ENCODE measurements around the gene VAV3.
A peak's percentile ranks its signal among the peaks of the same experiment; 100 is the strongest.

Gene VAV3

GRCh38 chr1:107840725-107841124 is 124.3 kb downstream of the VAV3 start:
- DNase-seq (ENCODE audit: low read depth in 2 of 2): no peak

GRCh38 chr1:107838056-107838455 is 126.9 kb downstream of the VAV3 start:
- DNase-seq (ENCODE audit: low read depth in 2 of 2): no peak

- DNase-seq (ENCODE audit: low read depth in 2 of 2): no peak
Observed at GRCh38 chr1:107835151-107835670, 129.8 kb downstream of the VAV3 start.

GRCh38 chr1:107833061-107833460 is 131.9 kb downstream of the VAV3 start:
- no peak for DNase-seq (ENCODE audit: low read depth in 2 of 2)

GRCh38 chr1:107831921-107832320 is 133.1 kb downstream of the VAV3 start:
- no peak for DNase-seq (ENCODE audit: low read depth in 2 of 2)

- no peak for DNase-seq (ENCODE audit: low read depth in 2 of 2)
Observed at GRCh38 chr1:107830526-107830925, 134.5 kb downstream of the VAV3 start.

- DNase-seq (ENCODE audit: low read depth in 2 of 2): no peak
Observed at GRCh38 chr1:107830075-107830474, 134.9 kb downstream of the VAV3 start.

GRCh38 chr1:107829036-107829770 is 135.8 kb downstream of the VAV3 start:
- peak in 1 of 2 donors; percentile 9 for DNase-seq (ENCODE audit: low read depth in 2 of 2)

GRCh38 chr1:107824946-107825345 is 140.0 kb downstream of the VAV3 start:
- DNase-seq (ENCODE audit: low read depth in 2 of 2): no peak

GRCh38 chr1:107821340-107821739 is 143.6 kb downstream of the VAV3 start:
- DNase-seq (ENCODE audit: low read depth in 2 of 2): no peak

GRCh38 chr1:107820801-107821200 is 144.2 kb downstream of the VAV3 start:
- no peak for DNase-seq (ENCODE audit: low read depth in 2 of 2)

- DNase-seq (ENCODE audit: low read depth in 2 of 2): no peak
Observed at GRCh38 chr1:107817935-107818334, 147.0 kb downstream of the VAV3 start.

GRCh38 chr1:107817206-107817605 is 147.8 kb downstream of the VAV3 start:
- no peak for DNase-seq (ENCODE audit: low read depth in 2 of 2)

- no peak for DNase-seq (ENCODE audit: low read depth in 2 of 2)
Observed at GRCh38 chr1:107810291-107810951, 154.6 kb downstream of the VAV3 start.

- DNase-seq (ENCODE audit: low read depth in 2 of 2): no peak
Observed at GRCh38 chr1:107807855-107808254, 157.1 kb downstream of the VAV3 start.

GRCh38 chr1:107807405-107807804 is 157.6 kb downstream of the VAV3 start:
- no peak for DNase-seq (ENCODE audit: low read depth in 2 of 2)

- DNase-seq (ENCODE audit: low read depth in 2 of 2): no peak
Observed at GRCh38 chr1:107806902-107807301, 158.1 kb downstream of the VAV3 start.

GRCh38 chr1:107804741-107805140 is 160.2 kb downstream of the VAV3 start:
- no peak for DNase-seq (ENCODE audit: low read depth in 2 of 2)

GRCh38 chr1:107804134-107804533 is 160.8 kb downstream of the VAV3 start:
- no peak for DNase-seq (ENCODE audit: low read depth in 2 of 2)

GRCh38 chr1:107803579-107803978 is 161.4 kb downstream of the VAV3 start:
- DNase-seq (ENCODE audit: low read depth in 2 of 2): no peak

GRCh38 chr1:107802654-107803053 is 162.3 kb downstream of the VAV3 start:
- DNase-seq (ENCODE audit: low read depth in 2 of 2): no peak

- DNase-seq (ENCODE audit: low read depth in 2 of 2): no peak
Observed at GRCh38 chr1:107795994-107796393, 169.0 kb downstream of the VAV3 start.

GRCh38 chr1:107795441-107795840 is 169.5 kb downstream of the VAV3 start:
- no peak for DNase-seq (ENCODE audit: low read depth in 2 of 2)

All from stimulated activated CD8-positive, alpha-beta memory T cell treated with anti-CD3 and anti-CD28 coated beads, Interleukin-2, amount 100 ng/mL, for 1 hour (primary cell).